ENCODE results near the gene RAB25.

RAB25 gene

DNA sequence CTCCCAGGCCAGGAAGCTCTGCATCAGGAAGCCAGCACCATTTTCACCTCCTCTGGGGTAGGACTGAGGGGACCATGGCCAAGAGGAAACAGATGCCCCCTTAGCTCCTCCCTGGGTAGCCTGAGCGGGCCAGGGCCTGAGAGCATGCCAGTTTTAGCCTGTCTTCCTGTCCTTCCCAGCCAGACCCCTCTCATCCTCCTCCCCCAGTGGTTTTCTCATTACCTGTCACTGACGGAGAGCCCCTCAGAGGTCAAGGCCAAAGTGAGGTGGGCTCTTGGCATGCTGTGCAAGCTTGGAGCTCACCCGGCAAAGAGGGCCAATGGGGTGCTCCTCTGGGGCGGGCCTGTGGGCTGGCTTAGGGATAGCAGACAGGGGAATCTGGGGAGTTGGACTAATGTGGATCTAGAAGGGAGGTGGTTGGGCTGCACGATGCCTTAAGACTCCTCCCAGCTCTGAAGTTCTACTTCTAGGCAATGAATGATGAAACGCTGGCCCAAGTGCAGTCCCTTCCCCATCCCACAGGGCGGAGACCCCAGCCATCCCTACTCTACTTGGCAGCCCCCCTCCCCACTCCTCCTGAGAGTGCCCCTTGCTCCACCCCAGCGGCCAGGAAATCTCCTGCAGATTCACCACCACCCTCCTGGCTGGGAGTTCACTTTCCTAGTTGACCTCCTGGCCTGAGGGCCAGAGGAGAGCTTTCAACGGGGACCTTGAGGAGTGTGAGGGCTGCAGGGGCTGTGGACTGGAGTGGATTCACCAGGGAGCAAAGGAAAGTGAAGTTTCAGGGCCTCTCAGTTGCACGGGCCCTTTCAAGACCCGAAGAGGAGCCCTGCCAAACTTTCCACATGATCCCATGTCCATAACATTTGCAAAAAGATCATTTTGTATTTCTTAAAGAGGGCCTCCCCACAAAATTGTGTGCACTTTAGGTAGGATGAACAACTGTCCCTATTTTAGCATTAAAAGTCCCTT, 44.2 kb downstream of the RAB25 start:
- no peaks in the 10 kb centered on the region for H3K27me3 ChIP-seq (ENCODE audit: control insufficient read depth, insufficient read depth, low read length)
- peaks cover 50% of the 10 kb centered on the region for H3K4me1 ChIP-seq (ENCODE audit: control insufficient read depth, insufficient read depth, low read length)
- no peaks in the 10 kb centered on the region for H3K9me3 ChIP-seq (replicated peaks; ENCODE audit: low read length)
- H3K4me2 ChIP-seq (ENCODE audit: low read length), result peak overlapping the region; percentile 73
- no peaks in the 10 kb centered on the region for H3K36me3 ChIP-seq (ENCODE audit: insufficient read depth, low read length)
- H3K4me3 ChIP-seq (ENCODE audit: low read length), result peak overlapping the region; percentile 59
- H3K9ac ChIP-seq (ENCODE audit: low read depth, low read length), result peak overlapping the region; percentile 87

DNA sequence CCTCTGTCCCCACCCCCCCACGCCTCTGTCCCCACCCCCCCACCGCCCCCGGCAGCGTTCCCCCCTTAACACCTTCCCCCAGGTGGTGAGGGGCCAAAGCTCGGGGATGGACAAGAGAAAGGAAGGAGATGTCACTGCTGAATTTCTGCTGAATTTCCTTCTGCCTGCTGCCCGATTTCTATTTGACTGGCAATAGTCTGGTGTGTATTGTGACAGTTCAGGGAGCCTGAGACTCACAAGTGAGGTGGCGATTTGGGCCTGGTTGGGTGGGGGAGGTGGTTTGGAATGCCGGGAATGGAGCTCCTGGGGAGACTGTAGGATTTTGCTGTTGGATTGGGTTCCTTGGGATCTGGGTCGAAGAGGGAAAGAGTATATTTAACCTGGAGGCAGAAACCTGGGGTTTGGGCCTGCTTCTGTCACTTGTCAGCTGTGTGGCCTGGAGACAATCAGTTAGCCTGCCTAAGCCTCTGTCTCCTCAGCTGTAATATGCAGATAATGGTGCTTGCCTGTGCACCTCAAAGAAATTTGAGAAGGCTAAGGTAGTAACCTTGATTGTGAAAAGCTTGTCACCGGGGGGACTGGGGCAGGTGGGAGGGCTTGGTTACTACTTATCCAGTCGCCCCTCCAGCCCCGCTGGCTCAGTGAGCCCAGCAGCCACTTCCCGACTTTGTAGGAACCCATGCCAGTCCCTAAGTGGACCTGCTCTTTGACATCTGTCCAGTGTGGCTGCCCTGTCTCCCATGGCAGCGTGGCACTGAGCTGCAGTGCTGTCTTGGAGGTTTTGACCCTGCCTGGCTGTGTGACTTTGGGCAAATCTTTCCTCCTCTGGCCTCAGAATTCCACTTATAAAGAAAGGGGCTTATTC, 45.9 kb downstream of the RAB25 start:
- peak overlapping the region; percentile 70 for H3K9ac ChIP-seq (ENCODE audit: low read depth, low read length)
- no peaks in the 10 kb centered on the region for H3K27me3 ChIP-seq (ENCODE audit: control insufficient read depth, insufficient read depth, low read length)
- no peaks in the 10 kb centered on the region for H3K36me3 ChIP-seq (ENCODE audit: insufficient read depth, low read length)
- peaks cover 55% of the 10 kb centered on the region for H3K4me1 ChIP-seq (ENCODE audit: control insufficient read depth, insufficient read depth, low read length)
- no peaks in the 10 kb centered on the region for H3K9me3 ChIP-seq (replicated peaks; ENCODE audit: low read length)
- H3K4me2 ChIP-seq (ENCODE audit: low read length), result peak overlapping the region; percentile 49
- H3K4me3 ChIP-seq (ENCODE audit: low read length), result no peak overlapping the region

DNA sequence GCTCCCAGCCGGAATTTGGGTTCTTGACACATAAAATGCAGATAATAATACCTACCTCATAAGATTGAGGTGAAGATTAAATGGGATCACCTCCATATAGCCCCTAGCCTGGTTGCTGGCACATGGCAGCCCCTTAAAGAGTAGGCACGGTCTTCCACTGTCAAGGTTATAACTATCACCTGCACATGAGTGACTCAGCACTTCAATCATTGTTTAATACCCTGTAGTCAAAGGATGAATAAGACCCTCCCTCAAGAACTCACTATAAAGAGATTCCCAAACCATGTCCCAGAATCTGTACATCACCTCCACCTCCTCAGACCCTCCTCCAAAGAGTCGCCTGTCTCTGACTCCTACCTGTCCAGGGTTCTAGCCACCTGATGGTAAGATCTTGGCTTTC, 47.1 kb downstream of the RAB25 start:
- peaks cover 55% of the 10 kb centered on the region for H3K4me1 ChIP-seq (ENCODE audit: control insufficient read depth, insufficient read depth, low read length)
- no peaks in the 10 kb centered on the region for H3K36me3 ChIP-seq (ENCODE audit: insufficient read depth, low read length)
- no peak overlapping the region for H3K4me2 ChIP-seq (ENCODE audit: low read length)
- H3K27me3 ChIP-seq (ENCODE audit: control insufficient read depth, insufficient read depth, low read length), result no peaks in the 10 kb centered on the region
- H3K4me3 ChIP-seq (ENCODE audit: low read length), result no peak overlapping the region
- H3K9me3 ChIP-seq (replicated peaks; ENCODE audit: low read length), result no peaks in the 10 kb centered on the region
- H3K9ac ChIP-seq (ENCODE audit: low read depth, low read length), result no peak overlapping the region

- H3K4me2 ChIP-seq (ENCODE audit: low read length), result no peak overlapping the region
- H3K27me3 ChIP-seq (ENCODE audit: control insufficient read depth, insufficient read depth, low read length), result no peaks in the 10 kb centered on the region
- H3K9me3 ChIP-seq (replicated peaks; ENCODE audit: low read length), result no peaks in the 10 kb centered on the region
- H3K4me1 ChIP-seq (ENCODE audit: control insufficient read depth, insufficient read depth, low read length), result peaks cover 55% of the 10 kb centered on the region
- H3K36me3 ChIP-seq (ENCODE audit: insufficient read depth, low read length), result no peaks in the 10 kb centered on the region
- no peak overlapping the region for H3K9ac ChIP-seq (ENCODE audit: low read depth, low read length)
- H3K4me3 ChIP-seq (ENCODE audit: low read length), result no peak overlapping the region
Observed at GRCh38 chr1:156108664-156109241, 47.8 kb downstream of the RAB25 start.

GRCh38 chr1:156110252-156110651, 49.3 kb downstream of the RAB25 start:
- Histone ChIP-seq H3K9me3 (replicated peaks; ENCODE audit: low read length) (no peaks in the 10 kb centered on the region), H3K4me2 (ENCODE audit: low read length) (no peak overlapping the region), H3K4me3 (ENCODE audit: low read length) (no peak overlapping the region), H3K27me3 (ENCODE audit: control insufficient read depth, insufficient read depth, low read length) (no peaks in the 10 kb centered on the region), H3K36me3 (ENCODE audit: insufficient read depth, low read length) (peaks cover 6% of the 10 kb centered on the region), H3K9ac (ENCODE audit: low read depth, low read length) (no peak overlapping the region), H3K4me1 (ENCODE audit: control insufficient read depth, insufficient read depth, low read length) (peaks cover 45% of the 10 kb centered on the region)

DNA sequence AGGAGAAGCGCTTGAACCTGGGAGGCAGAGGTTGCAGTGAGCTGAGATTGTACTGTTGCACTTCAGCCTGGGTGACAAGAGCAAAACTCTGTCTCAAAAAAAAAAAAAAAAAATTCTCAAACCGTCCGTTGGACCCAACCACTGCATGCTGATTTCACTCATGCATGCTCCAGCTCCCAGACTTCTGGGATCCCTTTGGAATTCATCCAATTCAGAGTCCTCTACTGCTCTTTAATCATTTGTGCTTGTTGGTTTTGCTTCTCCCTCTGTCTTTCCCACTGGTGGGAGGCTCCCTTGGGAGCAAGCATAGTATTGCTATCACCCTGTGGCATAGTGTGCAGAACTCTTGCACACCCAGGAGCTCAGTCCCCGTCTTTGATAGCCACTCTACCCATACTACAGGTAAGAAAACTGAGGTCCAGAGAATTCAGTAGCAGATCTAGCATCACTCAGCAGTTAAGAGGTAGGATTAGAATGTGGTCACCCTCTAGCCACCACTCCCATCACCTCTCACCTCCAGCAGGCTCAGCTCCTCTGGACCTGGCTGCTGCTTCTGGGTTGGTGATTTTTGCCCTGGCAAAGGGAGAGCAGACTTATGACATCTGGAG, 50.5 kb downstream of the RAB25 start:
- Histone ChIP-seq H3K4me1 (ENCODE audit: control insufficient read depth, insufficient read depth, low read length) (peaks cover 35% of the 10 kb centered on the region), H3K9ac (ENCODE audit: low read depth, low read length) (peak overlapping the region; percentile 19), H3K4me3 (ENCODE audit: low read length) (no peak overlapping the region), H3K9me3 (replicated peaks; ENCODE audit: low read length) (no peaks in the 10 kb centered on the region), H3K4me2 (ENCODE audit: low read length) (no peak overlapping the region), H3K36me3 (ENCODE audit: insufficient read depth, low read length) (peaks cover 16% of the 10 kb centered on the region), H3K27me3 (ENCODE audit: control insufficient read depth, insufficient read depth, low read length) (no peaks in the 10 kb centered on the region)

- H3K36me3 ChIP-seq (ENCODE audit: insufficient read depth, low read length), result peaks cover 18% of the 10 kb centered on the region
- H3K9ac ChIP-seq (ENCODE audit: low read depth, low read length), result peak overlapping the region; percentile 19
- no peak overlapping the region for H3K4me3 ChIP-seq (ENCODE audit: low read length)
- H3K27me3 ChIP-seq (ENCODE audit: control insufficient read depth, insufficient read depth, low read length), result no peaks in the 10 kb centered on the region
- H3K4me1 ChIP-seq (ENCODE audit: control insufficient read depth, insufficient read depth, low read length), result peaks cover 28% of the 10 kb centered on the region
- H3K9me3 ChIP-seq (replicated peaks; ENCODE audit: low read length), result no peaks in the 10 kb centered on the region
- peak overlapping the region; percentile 31 for H3K4me2 ChIP-seq (ENCODE audit: low read length)
Observed at GRCh38 chr1:156112276-156113137, 51.5 kb downstream of the RAB25 start.

DNA sequence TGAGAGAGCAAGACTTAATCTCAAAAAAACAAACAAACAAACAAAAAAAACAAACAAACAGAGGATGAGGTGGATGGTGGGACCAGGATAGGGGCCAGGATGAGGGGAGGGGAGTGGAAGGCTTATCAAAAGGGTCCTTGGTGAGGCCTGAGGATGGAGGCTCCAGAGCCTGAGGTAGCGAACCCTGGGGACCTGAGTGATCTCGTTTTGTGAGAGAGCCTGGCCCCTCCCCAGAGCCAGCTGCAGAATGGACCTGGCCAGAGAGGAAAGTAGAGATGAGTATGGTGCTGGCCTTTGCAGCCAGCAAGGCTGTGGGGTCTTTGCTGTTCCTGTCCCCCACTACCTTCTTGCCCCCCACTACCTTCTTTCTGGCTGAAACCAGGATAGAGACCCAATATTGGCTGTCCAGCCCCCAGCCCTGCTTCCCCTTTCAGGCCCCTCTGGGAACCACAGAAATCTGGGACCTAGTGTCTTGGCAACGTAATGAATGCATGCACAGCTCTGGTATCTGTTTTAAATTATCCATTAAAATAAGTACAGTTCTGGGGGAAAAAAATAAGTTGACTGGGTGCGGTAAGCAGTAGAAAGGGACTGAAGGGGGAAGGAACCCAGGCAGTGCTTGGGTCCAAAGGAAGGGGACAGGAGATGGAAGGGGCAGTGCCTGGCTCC, 52.5 kb downstream of the RAB25 start:
- Histone ChIP-seq H3K9me3 (replicated peaks; ENCODE audit: low read length) (no peaks in the 10 kb centered on the region), H3K4me2 (ENCODE audit: low read length) (peak overlapping the region; percentile 90), H3K36me3 (ENCODE audit: insufficient read depth, low read length) (peaks cover 22% of the 10 kb centered on the region), H3K4me3 (ENCODE audit: low read length) (peak overlapping the region; percentile 73), H3K27me3 (ENCODE audit: control insufficient read depth, insufficient read depth, low read length) (no peaks in the 10 kb centered on the region), H3K9ac (ENCODE audit: low read depth, low read length) (peak overlapping the region; percentile 100), H3K4me1 (ENCODE audit: control insufficient read depth, insufficient read depth, low read length) (peaks cover 36% of the 10 kb centered on the region)

GRCh38 chr1:156114101-156114918, 53.4 kb downstream of the RAB25 start, which contains the start of gene LMNA:
TSS of gene LMNA (plus strand) at chr1:156114711. CDS start at chr1:156114919, 208 bp downstream.
- peaks cover 42% of the 10 kb centered on the region for H3K4me1 ChIP-seq (ENCODE audit: control insufficient read depth, insufficient read depth, low read length)
- peak within 1 kb of the TSS; percentile 100 for H3K9ac ChIP-seq (ENCODE audit: low read depth, low read length)
- no peaks in the 10 kb centered on the region for H3K27me3 ChIP-seq (ENCODE audit: control insufficient read depth, insufficient read depth, low read length)
- H3K36me3 ChIP-seq (ENCODE audit: insufficient read depth, low read length), result peaks cover 22% of the 10 kb centered on the region
- no peaks in the 10 kb centered on the region for H3K9me3 ChIP-seq (replicated peaks; ENCODE audit: low read length)
- peak within 1 kb of the TSS; percentile 94 for H3K4me2 ChIP-seq (ENCODE audit: low read length)
- H3K4me3 ChIP-seq (ENCODE audit: low read length), result peak within 1 kb of the TSS; percentile 99
